Activated CD4-positive, CD25-positive, alpha-beta regulatory T cell treated with anti-CD3 and anti-CD28 coated beads, Interleukin-2, amount 50 U/mL, for 24 hours (primary cell): ENCODE measurements around the gene ITPR1.

Source experiments
- ATAC-seq, 2 donors: fragments of 150-1000 bp; cut with Tn5 transposase; one replicate each; pipeline ENCODE4 v1.10.0; 2021; ENCODE audit warnings: mild to moderate bottlenecking in 1 of 2, moderate library complexity in 1 of 2

The ITPR1 gene

DNA sequence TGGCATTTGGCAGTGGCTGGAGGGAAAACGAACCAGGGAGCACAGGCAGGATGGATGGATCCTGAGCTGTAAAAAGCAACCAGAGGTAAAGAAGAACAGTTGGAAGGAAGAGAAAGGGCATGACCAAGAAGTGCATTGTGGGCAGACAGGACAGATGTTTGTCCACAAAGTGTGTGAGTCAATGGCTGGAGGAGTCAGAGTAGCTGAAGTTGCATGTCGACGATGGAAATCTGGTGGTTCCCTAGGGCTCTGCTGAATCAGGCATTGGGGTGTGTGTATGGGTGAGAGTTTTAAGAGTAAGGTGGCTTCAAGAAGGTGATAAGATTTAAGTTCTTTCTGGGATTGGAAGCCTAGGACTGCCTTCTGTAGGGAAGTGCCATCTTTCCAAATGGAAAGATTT lies 272.1 kb downstream of the ITPR1 start:
- no peak for ATAC-seq

DNA sequence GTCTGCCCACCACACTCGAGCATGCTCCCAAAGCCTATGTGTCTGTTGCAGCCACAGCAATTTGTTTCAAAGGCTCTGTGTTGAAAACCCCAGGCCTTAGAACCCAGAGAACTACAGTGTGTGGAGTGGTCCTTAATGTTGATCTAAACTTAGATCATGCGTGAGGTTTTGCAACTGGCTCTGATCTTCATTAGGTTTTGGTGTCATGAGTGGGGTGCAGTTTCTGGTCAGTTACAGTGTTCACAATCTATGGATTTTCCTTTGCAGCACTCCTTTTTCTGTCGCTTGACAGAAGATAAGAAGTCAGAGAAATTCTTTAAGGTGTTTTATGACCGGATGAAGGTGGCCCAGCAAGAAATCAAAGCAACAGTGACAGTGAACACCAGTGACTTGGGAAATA lies 273.1 kb downstream of the ITPR1 start:
- no peak for ATAC-seq

DNA sequence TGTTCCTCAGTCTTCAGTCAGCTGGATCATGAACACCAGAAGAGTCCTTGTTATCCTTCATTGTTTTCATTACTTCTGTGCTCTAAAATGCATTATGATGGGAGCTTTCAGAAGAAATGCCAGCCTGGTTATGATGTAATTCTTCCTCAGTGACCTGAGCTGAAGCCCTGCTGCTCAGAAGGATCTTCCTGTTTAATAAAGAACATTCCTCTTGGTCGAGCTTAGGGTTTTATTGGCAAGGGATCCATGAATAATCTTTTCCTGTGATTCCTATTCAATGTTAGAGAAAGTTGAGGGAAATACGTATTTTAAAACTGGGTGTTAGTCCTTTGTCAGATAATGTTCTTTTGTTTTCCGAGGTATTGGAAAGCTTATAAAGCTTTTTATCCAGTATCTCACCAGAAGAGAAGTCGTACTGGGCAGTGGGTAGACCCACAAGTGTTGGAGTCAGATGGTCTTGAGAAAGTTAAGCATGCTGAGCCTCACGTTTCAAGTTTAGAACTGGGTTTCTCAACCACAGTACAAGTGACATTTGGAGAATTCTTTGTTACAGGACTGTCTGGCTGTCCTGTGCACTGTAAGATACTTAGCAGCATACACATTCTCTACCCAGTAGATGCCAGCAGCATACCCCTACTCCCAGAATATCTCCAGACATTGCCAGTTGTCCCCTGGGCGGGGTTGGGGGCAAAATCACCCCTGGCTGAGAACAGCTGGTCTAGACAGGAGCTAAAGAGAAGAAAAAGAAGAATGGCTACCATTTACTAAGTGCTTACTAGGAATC lies 273.8 kb downstream of the ITPR1 start:
- no peak for ATAC-seq

DNA sequence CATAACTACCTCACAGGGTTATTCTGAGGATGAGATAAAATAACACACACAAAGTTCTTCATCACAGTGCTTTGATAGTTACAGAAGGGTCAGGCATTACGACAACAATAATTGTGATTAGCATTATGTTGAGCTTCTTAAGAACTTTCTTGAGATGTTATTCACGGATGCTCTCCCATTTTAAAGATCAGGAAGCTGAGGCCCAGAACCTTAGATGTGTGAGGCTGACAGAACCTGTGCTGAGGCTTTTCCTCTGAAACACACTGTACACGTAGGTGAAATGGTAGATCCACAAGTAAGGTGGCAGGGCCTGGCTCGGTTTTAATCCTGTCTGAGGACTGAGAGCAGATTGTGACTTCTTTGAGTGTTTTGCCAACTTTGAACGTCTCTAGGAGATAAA lies 274.9 kb downstream of the ITPR1 start:
- ATAC-seq = no peak

DNA sequence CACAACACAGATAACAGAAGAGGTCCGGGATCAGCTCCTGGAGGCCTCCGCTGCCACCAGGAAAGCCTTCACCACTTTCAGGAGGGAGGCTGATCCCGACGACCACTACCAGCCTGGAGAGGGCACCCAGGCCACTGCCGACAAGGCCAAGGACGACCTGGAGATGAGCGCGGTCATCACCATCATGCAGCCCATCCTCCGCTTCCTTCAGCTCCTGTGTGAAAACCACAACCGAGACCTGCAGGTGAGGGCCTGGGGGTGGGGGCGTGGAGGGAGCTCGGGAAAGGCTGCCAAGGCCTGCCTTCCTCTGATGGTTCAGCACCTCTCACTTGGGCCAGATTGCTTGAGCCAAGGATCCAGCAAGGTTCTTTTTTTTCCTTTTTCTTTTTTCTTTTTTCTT lies 275.4 kb downstream of the ITPR1 start:
- no peak for ATAC-seq

DNA sequence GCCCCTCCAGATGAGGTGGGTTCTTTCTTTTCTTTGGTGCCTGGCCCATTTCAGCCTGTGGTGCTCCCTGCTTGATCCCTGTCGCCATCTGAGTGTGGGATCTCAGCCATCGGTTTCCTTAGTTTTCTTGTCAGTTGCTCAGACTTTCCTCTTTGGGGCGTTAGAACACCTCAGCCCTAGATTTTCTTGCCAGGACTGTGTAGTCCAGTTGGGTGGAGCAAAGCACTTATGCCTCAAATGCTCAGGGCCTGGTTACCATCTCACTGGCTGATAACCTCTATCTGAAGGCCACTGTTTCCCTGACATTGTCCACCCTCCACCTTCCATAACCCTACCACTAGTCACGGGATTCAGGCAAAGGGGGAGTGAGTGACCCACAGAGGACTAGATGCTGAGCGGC lies 277.4 kb downstream of the ITPR1 start:
- no peak for ATAC-seq

DNA sequence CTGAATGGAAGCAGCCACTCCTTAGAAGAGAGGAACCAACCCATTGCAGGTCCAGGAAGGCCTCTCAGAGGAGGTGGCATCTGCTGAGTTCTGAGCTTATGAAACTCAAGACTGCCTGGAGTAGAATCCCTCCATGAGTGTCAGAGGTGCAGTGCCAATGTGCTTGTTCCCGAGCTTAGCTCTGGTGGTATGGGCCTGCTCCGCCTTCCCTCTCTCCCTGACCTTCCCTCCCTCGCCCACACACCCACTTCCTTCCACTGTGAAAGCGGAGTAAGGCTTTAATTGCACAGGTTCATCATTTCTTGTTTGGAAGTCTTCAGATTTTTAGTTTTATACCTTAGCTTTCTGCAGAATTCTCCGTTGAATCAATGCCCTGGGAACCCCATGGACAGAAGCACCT lies 278.1 kb downstream of the ITPR1 start:
- no peak for ATAC-seq

DNA sequence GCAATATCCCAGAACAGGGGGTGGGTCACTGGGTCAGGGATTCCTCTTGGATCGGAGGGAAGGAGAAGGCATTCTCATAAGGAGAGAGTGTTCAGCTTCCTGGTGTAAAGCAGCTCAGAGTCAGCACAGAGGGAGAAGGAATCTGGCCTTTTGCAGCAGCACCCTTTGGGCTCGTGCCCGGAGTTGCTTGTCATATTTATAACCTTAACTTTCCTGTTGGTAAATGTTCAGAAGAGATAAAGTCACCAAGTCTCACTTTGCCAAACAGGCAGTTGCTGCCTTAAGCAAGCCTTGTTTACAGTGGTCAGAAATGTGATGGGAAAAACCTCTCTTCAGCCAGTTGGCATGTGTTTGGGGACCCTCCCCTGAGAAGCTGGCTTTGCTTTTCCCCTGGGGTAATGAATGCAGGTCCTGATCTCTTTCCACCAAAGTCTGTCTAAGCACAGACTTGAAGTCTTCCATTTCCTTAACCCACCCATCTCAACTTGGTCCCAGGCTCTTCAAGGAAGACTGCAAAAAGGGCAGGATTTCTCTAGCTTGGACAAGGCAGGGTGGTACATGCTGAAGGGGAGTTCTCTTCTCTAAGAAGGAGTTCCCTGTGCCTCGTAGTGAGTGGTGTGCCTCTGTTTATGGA lies 279.1 kb downstream of the ITPR1 start:
- no peak for ATAC-seq

DNA sequence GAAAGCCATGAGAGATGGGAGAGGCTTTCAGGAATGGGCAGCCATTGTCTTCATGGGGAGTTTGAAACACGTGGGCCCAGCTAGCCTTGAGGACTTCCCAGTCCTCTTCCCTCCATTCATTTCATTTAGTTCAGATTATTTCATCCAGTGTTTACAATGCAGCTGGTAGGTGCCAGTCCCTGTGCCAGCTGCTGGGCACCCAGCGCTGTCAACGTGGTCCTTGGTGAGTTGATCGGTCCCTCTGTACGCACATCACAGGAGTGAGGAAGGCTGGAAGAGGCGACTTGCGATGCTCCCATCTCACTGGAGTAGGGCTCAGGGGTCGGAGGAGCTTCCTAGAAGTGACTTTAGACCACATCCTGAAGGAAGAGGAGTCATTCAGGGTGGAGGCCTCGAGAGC lies 279.7 kb downstream of the ITPR1 start:
- no peak for ATAC-seq

DNA sequence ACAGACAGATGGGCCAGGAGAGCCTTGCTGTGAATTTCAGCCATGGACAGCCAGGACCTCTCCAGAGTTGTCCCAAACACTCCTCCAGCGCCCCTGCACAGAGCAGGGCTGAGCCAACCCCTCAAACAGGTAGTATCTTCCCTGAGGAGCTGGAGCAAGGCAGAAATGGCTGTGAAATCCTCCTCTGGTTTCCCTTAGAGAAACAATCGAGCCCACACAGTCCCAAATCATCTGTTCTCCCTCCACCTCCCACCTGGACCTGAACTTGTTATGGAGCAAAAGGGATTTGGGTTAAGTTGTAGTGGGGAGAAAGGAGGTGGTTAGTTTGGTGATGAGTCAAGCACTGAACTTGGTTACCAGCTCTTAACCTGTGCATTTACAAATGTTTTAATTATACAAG lies 280.4 kb downstream of the ITPR1 start:
- no peak for ATAC-seq

DNA sequence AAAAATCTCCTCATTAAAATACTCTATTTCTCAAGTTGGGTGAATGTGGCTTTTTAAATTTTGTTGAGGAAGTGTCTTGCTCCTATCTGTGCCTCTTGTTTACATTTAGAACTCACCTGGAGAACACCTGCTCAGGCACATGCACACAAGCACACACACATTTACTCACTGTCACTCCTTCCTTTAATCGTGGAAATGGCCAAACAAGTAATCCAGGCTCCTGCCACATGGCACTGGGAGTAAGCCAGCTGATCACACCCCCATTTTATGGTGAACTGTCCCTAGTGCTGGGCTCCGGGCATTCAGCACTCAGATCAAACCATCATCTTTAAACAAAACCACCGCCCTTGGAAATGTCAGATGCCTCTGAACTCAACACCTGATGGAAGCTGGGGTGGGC lies 281.4 kb downstream of the ITPR1 start:
- no peak for ATAC-seq

DNA sequence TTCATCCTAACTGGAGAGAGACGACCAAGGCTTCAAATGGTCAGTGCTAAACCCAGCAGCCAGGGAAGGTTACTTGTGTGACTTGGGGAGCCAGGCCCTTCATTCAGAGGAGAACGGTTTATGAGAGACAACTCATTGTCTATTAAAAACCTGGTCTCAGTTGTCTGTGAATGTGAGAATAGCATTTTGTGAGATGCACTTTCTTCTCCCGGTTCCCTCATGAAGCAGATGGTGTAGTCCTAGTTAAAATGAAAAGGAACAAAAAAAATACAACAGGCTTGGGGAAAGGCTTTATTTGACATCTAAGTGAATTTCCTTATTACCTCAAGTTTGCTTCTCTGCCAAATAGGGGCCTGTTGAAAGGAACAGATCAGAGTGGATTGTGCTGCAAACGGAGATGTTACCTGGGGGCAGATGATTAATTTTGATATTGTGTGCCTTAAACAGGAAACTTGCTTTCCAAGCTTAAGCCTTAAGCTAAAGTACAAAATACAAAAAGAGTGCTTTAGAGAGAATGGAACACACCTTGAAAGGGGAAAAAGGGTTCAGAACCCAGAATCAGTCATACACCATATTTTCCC lies 283.3 kb downstream of the ITPR1 start:
- no peak for ATAC-seq

DNA sequence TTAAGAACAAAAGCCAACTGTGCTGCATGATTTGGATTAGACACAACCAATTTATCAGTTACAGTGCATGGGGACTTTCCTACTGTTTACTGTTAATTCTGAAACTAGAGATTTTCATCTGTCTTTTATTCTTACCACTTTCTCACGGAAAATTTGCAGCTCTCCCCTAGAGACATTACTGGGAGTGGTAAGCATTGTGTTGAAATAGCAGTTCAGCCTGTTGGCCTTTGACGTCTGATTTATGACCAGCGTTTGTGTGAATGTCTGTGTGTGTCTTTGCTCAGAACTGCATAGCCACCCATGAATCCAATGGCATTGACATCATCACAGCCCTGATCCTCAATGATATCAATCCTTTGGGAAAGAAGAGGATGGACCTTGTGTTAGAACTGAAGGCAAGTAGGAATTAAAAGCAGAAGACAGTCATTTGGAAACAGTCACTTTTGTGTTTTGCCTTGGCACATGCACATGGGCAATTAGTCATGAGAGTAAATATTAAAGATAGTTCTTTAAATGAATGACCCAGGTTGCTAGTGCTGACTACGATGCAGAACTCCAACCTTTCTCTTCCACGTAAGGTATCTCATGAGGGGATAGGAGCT lies 283.9 kb downstream of the ITPR1 start:
- ATAC-seq = peak; percentile 57 to 69

DNA sequence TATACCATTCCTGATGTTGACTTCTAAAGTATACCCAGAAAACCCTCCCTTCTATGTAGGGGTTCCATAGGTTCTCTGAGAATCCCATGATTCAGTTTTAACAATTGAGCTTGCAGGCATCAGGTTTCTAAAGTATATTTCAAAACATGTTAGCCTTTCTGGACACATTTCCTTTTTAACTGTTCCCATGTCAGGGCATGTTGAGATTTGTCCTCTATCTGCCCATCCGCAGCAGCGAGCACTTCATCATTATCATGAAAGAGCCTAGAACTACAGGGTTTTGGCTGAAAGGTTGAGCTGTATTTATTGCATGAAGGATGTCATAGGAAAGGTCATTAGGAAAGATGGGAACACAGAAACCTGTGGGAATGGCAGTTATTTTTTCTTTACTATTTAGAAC lies 285.0 kb downstream of the ITPR1 start:
- ATAC-seq = no peak

DNA sequence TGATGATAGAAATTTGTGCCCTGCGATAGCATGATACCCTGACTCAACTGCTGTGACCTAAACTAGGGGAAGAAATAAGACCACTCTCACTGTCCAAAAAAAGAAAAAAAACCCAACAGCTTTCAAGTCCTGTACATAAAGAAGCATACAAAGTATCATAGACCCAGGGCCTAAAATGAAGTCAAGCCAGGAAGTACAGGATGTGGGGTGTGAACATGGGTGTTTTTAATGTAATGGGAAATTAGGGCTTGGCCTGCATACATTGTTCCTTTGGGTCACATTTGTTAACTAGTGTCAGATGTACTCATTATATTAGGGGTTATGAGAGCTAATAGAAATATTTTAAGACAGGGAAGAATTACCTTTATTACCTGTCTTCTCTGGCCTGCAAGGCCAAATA lies 285.6 kb downstream of the ITPR1 start:
- ATAC-seq = no peak

DNA sequence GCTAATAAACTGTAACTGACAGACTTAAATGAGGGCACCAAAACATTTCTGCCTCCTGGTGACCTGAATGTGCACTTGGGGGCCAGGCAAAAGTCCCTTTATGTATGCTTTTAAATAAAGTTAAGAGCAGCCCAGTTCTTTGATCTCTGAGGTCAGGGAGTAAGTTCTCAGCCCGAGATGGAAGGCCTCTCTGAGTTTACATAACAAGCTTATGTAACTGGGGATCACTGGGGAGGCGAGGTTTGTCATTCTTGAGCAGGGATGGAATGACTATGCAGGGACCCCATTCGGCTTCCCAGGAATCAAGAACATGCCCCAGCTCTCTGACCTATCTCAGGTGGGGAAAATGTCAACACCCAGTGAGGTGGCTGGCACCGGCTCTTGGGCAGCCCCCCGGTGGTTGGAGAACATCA lies 287.4 kb downstream of the ITPR1 start:
- ATAC-seq = no peak

DNA sequence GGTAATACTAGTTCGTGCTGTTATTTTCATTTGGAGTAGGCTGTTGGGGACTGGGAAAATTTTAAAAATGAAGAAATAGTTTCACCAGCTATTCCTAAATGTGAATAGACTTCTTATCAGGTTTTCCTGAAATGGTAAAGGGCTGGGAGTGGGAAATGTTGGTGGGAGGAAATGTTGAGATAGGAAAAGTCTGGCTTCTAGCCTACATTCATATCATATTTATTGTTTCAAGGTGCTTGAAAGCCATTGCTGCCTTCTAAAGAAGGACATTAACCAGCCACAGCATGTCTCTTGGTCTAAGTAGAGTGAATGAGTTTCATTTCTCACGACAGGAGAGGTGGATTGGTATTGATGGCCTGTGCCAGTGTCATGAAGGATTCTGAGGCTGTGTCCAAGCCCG lies 288.9 kb downstream of the ITPR1 start:
- no peak for ATAC-seq

DNA sequence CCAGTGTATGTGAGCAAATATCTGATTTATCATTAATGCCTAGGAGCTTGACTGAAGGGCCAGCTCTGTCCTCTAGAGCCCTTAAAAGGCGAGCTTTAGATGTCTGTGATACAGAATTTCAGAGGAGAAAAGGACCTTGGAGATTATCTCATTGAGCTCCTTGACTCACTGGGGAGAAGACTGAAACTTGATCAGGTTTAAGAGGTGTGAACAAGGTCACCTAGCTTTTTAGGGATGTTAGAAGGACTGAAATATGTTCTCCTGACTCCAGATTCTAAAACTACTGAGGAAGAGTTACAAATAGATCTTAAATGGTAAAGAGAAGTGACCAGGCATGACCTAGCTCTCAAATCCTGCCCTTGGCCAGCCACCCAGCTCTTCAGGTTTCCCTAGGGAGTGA lies 292.4 kb downstream of the ITPR1 start:
- ATAC-seq = no peak

DNA sequence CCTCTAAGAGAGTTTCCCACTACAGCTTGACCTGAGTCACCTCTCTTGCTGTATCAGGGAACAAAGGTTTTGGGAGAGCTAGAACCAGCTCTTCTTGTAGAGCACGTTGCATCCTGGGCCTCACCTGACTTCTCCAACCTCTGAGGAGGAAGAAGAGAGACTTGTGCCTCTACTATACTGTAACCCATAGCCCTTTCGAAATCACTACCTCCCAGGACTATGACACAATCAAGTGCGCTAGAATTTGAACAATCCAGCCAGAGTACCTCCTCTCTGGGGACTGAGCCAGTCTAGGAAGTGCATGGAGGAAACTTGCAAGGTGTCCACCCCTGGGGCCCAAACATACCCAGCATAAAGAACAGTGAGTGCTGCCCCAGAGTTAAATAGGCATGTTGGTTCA lies 293.3 kb downstream of the ITPR1 start:
- no peak for ATAC-seq

DNA sequence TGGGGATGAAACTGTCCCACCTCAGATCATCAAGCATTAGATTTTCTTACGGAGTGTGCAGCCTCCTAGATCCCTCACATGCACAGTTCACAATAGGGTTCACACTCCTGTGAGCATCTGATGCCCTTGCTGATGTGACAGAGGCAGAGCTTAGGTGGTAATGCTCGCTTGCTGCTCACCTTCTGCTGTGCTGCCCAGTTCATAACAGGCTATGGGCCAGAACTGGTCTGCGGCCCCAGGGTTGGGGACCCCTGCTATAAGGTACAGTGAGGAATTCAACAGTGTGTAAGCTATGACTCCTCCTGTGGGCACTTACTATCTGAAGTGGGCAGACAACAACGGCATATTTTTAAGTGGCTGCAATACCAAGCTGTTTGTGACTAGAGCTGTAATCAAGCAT lies 298.2 kb downstream of the ITPR1 start:
- no peak for ATAC-seq

DNA sequence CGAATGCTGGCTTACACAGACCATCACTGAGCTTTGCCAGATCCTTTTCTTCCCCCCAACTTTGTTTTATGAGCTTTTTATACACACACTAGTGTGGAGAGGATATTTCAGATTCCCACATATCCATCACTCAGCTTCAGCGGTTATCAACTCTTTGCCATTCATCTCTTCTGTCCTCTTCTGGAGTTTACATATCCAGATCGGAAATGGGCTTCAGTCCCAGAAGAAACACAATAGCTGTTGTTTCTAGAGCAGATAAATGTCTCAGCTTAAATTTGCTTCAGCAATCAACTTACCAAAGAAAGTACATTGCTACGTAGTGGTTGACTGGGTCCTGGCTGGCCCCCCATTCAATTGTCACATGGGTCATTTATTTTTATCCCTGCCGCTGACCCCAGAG lies 300.2 kb downstream of the ITPR1 start:
- ATAC-seq = no peak

DNA sequence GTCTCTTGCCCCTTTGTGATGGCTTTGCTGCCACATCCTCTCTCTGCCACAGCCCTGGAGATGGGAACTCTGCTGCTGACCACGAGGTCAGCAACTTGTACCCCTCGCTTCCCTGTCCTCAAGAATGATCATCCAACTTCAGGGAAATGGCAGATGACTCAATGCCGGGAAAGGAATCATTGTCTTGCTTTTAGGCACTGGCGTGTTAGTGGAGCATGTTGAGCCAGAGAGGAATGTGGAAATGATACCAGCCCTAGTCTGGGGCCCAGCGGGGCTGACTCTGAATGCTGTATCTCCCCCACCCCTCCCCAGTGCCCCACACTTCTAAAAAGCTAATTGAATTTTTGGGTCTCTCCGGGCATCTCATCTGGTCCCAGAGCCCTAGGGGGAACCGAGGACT lies 301.2 kb downstream of the ITPR1 start:
- ATAC-seq = no peak

DNA sequence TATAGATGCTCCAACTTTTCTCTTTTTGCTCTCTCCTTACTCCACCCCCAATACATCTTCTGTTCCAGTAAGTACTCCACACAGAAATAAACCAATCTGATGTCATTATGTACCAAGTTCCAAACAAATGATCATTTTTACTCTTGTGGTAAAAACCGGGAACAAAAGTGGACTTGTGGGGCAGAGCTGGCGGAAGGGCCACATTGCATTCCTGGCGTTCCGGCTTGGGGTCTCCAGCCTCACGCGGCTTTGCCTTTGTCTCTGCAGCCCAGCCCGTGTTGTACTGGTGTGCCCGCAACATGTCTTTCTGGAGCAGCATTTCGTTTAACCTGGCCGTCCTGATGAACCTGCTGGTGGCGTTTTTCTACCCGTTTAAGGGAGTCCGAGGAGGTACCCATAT lies 301.6 kb downstream of the ITPR1 start:
- no peak for ATAC-seq

DNA sequence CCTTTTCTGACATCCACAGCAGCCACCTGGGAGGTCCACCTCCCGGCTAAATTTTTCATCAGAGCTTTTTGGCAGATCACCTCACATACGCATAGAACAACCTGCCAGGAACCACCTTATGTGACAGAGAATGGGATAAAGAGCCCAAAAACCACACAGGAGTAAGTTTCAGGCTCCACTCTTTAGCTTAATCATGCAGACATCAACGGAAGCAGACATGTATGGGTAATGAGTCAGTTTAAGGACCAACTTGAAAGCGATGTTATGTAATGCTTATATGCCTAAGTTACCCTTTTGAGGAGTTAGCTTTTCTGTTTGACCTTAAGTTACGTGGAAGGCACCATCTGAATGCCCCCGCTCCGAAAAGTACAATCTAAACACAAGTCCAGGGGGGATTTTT lies 302.8 kb downstream of the ITPR1 start:
- ATAC-seq = peak; percentile 41 to 45
